Duodenal mucosa (tissue), 2 donors: ENCODE measurements around the gene NARF.
"Not testable (repeated sequence)": the region's sequence is repeated elsewhere in the genome, so short reads cannot be mapped to it uniquely, and the experiment has no call there.

Experiments used
- H3K27ac ChIP-seq: one replicate; pipeline ENCODE4 v1.7.0; 2013; ENCODE audit warnings: low read depth, low read length
- H3K27me3 ChIP-seq, 2 donors: one replicate each; pipeline ENCODE4 v1.7.0; 2013; ENCODE audit warnings: low read length in 2 of 2, control low read depth in 1 of 2; ENCODE audit not compliant: insufficient read depth in 2 of 2, control insufficient read depth in 1 of 2
- H3K36me3 ChIP-seq, 2 donors: one replicate each; pipeline ENCODE4 v1.7.0; 2013; ENCODE audit warnings: low read length in 2 of 2, control low read depth in 1 of 2; ENCODE audit not compliant: insufficient read depth in 2 of 2, control insufficient read depth in 1 of 2
- H3K4me1 ChIP-seq, 2 donors: one replicate each; pipeline ENCODE4 v1.7.0; 2013; ENCODE audit warnings: low read length in 2 of 2, control low read depth in 1 of 2; ENCODE audit not compliant: insufficient read depth in 2 of 2, control insufficient read depth in 1 of 2
- H3K4me3 ChIP-seq, 2 donors: one replicate each; pipeline ENCODE4 v1.7.0; 2013; ENCODE audit warnings: low read length in 2 of 2, low read depth in 1 of 2
- H3K9ac ChIP-seq, 2 donors: one replicate each; pipeline ENCODE4 v1.7.0; 2013; ENCODE audit warnings: low read length in 2 of 2, low read depth in 1 of 2
- H3K9me3 ChIP-seq, 2 donors: one replicate each; pipeline ENCODE4 v1.7.0; 2013; ENCODE audit warnings: low read length in 2 of 2, control low read depth in 1 of 2; ENCODE audit not compliant: control insufficient read depth in 1 of 2

NARF gene

GRCh38 chr17:82457929-82458178 is 687 bp upstream of the NARF start:
- H3K9ac ChIP-seq, result peak overlapping the region; percentile 53 to 92

GRCh38 chr17:82458885-82459424 is 414 bp downstream of the NARF start:
- Histone ChIP-seq H3K4me1 (peaks cover 13 to 15% of the 10 kb centered on the region in 2 donors), H3K27ac (peak overlapping the region; percentile 75), H3K27me3 (no peaks in the 10 kb centered on the region), H3K9me3 (no peaks in the 10 kb centered on the region), H3K4me3 (peak overlapping the region; percentile 88), H3K9ac (peak overlapping the region; percentile 84 to 92), H3K36me3 (peaks cover 9 to 32% of the 10 kb centered on the region in 2 donors)

More at GRCh38 chr17:82457929-82458178, 687 bp upstream of the NARF start:
- Histone ChIP-seq H3K27ac (peak overlapping the region; percentile 100), H3K27me3 (no peaks in the 10 kb centered on the region), H3K36me3 (peaks cover 8 to 23% of the 10 kb centered on the region in 2 donors), H3K4me1 (peaks cover 13 to 15% of the 10 kb centered on the region in 2 donors), H3K9me3 (no peaks in the 10 kb centered on the region), H3K4me3 (peak overlapping the region; percentile 71 to 88)

- H3K27me3 ChIP-seq, H3K4me3 ChIP-seq, H3K9ac ChIP-seq, H3K27ac ChIP-seq, H3K9me3 ChIP-seq: not testable (repeated sequence)
- Histone ChIP-seq H3K4me1 (peaks cover 13 to 15% of the 10 kb centered on the region in 2 donors), H3K36me3 (peaks cover 17 to 41% of the 10 kb centered on the region in 2 donors)
These were observed 1.4 kb downstream of the NARF start for GRCh38 chr17:82459936-82460335.

GRCh38 chr17:82461827-82462524 is 3.4 kb downstream of the NARF start:
- no peak overlapping the region for H3K9ac ChIP-seq
- no peaks in the 10 kb centered on the region for H3K9me3 ChIP-seq
- H3K36me3 ChIP-seq, result peaks cover 32 to 60% of the 10 kb centered on the region in 2 donors
- no peak overlapping the region for H3K27ac ChIP-seq
- peaks cover 13 to 15% of the 10 kb centered on the region in 2 donors for H3K4me1 ChIP-seq
- H3K4me3 ChIP-seq, result no peak overlapping the region
- no peaks in the 10 kb centered on the region for H3K27me3 ChIP-seq

GRCh38 chr17:82463391-82463790 is 4.8 kb downstream of the NARF start:
- Histone ChIP-seq H3K36me3 (peaks cover 32 to 65% of the 10 kb centered on the region in 2 donors), H3K4me1 (peaks cover 6 to 7% of the 10 kb centered on the region in 2 donors), H3K27ac (no peak overlapping the region), H3K9ac (no peak overlapping the region), H3K27me3 (no peaks in the 10 kb centered on the region), H3K4me3 (no peak overlapping the region), H3K9me3 (no peaks in the 10 kb centered on the region)

- no peak overlapping the region for H3K9ac ChIP-seq
- no peak overlapping the region for H3K27ac ChIP-seq
- no peaks in the 10 kb centered on the region for H3K27me3 ChIP-seq
- H3K9me3 ChIP-seq, result no peaks in the 10 kb centered on the region
- no peak overlapping the region for H3K4me3 ChIP-seq
- H3K36me3 ChIP-seq, result peaks cover 32 to 71% of the 10 kb centered on the region in 2 donors
- peaks cover 5 to 6% of the 10 kb centered on the region in 2 donors for H3K4me1 ChIP-seq
These were observed 5.5 kb downstream of the NARF start for GRCh38 chr17:82463925-82464566.

- peaks cover 0 to 6% of the 10 kb centered on the region in 2 donors for H3K4me1 ChIP-seq
- no peaks in the 10 kb centered on the region for H3K27me3 ChIP-seq
- H3K9ac ChIP-seq, result no peak overlapping the region
- H3K4me3 ChIP-seq, result no peak overlapping the region
- peaks cover 32 to 74% of the 10 kb centered on the region in 2 donors for H3K36me3 ChIP-seq
- no peaks in the 10 kb centered on the region for H3K9me3 ChIP-seq
- H3K27ac ChIP-seq, result no peak overlapping the region
These were observed 6.0 kb downstream of the NARF start for GRCh38 chr17:82464567-82464929.

GRCh38 chr17:82465023-82465603 is 6.6 kb downstream of the NARF start:
- Histone ChIP-seq H3K27me3 (no peaks in the 10 kb centered on the region), H3K9ac (no peak overlapping the region), H3K9me3 (no peaks in the 10 kb centered on the region), H3K36me3 (peaks cover 32 to 78% of the 10 kb centered on the region in 2 donors), H3K4me1 (peaks cover 0 to 6% of the 10 kb centered on the region in 2 donors), H3K4me3 (no peak overlapping the region), H3K27ac (no peak overlapping the region)

- H3K36me3 ChIP-seq, result peaks cover 22 to 56% of the 10 kb centered on the region in 2 donors
- H3K4me1 ChIP-seq, result no peaks in the 10 kb centered on the region
- no peaks in the 10 kb centered on the region for H3K9me3 ChIP-seq
- H3K27me3 ChIP-seq, result no peaks in the 10 kb centered on the region
- no peak overlapping the region for H3K4me3 ChIP-seq
- H3K27ac ChIP-seq, result no peak overlapping the region
- no peak overlapping the region for H3K9ac ChIP-seq
These were observed 10.2 kb downstream of the NARF start for GRCh38 chr17:82468692-82469091.

GRCh38 chr17:82470065-82470464 is 11.5 kb downstream of the NARF start:
- H3K27me3 ChIP-seq, result no peaks in the 10 kb centered on the region
- H3K4me3 ChIP-seq, result no peak overlapping the region
- no peak overlapping the region for H3K9ac ChIP-seq
- peaks cover 19 to 56% of the 10 kb centered on the region in 2 donors for H3K36me3 ChIP-seq
- H3K4me1 ChIP-seq, result no peaks in the 10 kb centered on the region
- no peaks in the 10 kb centered on the region for H3K9me3 ChIP-seq
- no peak overlapping the region for H3K27ac ChIP-seq
